MM.1S (cell line): ENCODE data around the gene EPHB6.

Experiments used
- CTCF ChIP-seq: fragments of 300-600 bp; sonication (generic); IDR thresholded peaks from 2 replicates; pipeline ENCODE4 v1.5.1; 2016; ENCODE audit warnings: antibody characterized with exemption, low read length, mixed read lengths
- EZH2 ChIP-seq: fragments of 300-600 bp; sonication (generic); optimal IDR thresholded peaks from 2 replicates; pipeline ENCODE3; 2017; ENCODE audit warnings: low read depth, mild to moderate bottlenecking, antibody characterized with exemption, low read length, mixed read lengths

DNA sequence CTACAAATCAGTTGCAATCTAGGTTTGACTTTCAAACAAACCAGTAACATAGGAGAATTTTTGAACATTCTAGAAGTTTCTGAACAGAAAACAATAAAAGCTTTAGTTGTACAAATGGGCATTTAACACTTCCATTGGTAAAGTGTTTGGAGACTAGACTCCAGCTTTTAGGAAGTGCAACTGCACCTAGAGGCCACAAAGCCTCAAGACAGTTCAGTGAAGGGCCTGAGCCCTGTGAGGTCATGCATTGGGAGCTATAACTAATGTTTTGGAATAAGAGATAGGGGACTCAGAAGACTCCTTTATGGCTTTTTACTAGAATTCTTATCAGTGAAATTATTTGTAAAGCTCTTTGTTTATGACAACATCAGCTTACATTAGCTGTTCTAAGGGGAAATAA is 3.0 kb upstream of the EPHB6 start:
- no peak for TF ChIP-seq CTCF
- no peak for TF ChIP-seq EZH2
